Fibroblast of pulmonary artery (primary cell): ENCODE data around the gene ANO2.

Source experiments
- DNase-seq: peaks from one replicate; pipeline ENCODE4 v3.0.0-alpha.2; 2010; ENCODE audit warnings: low read depth
- H3K4me3 ChIP-seq: replicated peaks from 2 replicates; pipeline ENCODE4 v1.5.1; 2011; ENCODE audit warnings: low read depth, mild to moderate bottlenecking, control low read depth, low read length, moderate library complexity
- CTCF ChIP-seq: IDR thresholded peaks from 2 replicates; pipeline ENCODE4 v1.5.1; 2011; ENCODE audit warnings: mild to moderate bottlenecking, control low read depth, low read length, inconsistent platforms; ENCODE audit errors: missing control alignments

Gene ANO2

GRCh38 chr12:5691943-5692342, 253.1 kb downstream of the ANO2 start:
- no peak for TF ChIP-seq CTCF
- H3K4me3 ChIP-seq: no peak overlapping the region
- no peak for DNase-seq

- no peak for TF ChIP-seq CTCF
- H3K4me3 ChIP-seq: no peak overlapping the region
- no peak for DNase-seq
Measured at GRCh38 chr12:5690240-5690639, 254.8 kb downstream of the ANO2 start.

GRCh38 chr12:5689773-5690172, 255.3 kb downstream of the ANO2 start:
- DNase-seq: no peak
- no peak overlapping the region for H3K4me3 ChIP-seq
- TF ChIP-seq CTCF: no peak

- DNase-seq: no peak
- TF ChIP-seq CTCF: no peak
- no peak overlapping the region for H3K4me3 ChIP-seq
Measured at GRCh38 chr12:5688226-5688625, 256.8 kb downstream of the ANO2 start.

GRCh38 chr12:5685935-5686334, 259.1 kb downstream of the ANO2 start:
- TF ChIP-seq CTCF: no peak
- no peak overlapping the region for H3K4me3 ChIP-seq
- DNase-seq: no peak

GRCh38 chr12:5684989-5685388, 260.1 kb downstream of the ANO2 start:
- no peak for TF ChIP-seq CTCF
- DNase-seq: no peak
- no peak overlapping the region for H3K4me3 ChIP-seq

GRCh38 chr12:5682581-5682980, 262.5 kb downstream of the ANO2 start:
- H3K4me3 ChIP-seq: no peak overlapping the region
- DNase-seq: no peak
- no peak for TF ChIP-seq CTCF
